H4 (cell line): ENCODE results near the gene RCAN1. TPM values are rescaled to one million over a fixed set of nuclear protein-coding genes. Genes with fewer than 3 reads are reported as not detected.
"Not testable (repeated sequence)": the region's sequence is repeated elsewhere in the genome, so short reads cannot be mapped to it uniquely, and the experiment has no call there.

Experiments
- DNase-seq: peaks from one replicate; pipeline ENCODE4 v3.0.0-alpha.2; 2015; ENCODE audit warnings: low spot score
- total RNA-seq: library from RNA; depleted of rRNA; stranded (reverse); fragments of >200 nt; shearing (Covaris generic); gene quantifications from 2 replicates; pipeline ENCODE4 v1.2.3, GENCODE V29; 2014

RCAN1 gene
- total RNA-seq, 1 experiment from 2014 or later, result 52.2 TPM

DNA sequence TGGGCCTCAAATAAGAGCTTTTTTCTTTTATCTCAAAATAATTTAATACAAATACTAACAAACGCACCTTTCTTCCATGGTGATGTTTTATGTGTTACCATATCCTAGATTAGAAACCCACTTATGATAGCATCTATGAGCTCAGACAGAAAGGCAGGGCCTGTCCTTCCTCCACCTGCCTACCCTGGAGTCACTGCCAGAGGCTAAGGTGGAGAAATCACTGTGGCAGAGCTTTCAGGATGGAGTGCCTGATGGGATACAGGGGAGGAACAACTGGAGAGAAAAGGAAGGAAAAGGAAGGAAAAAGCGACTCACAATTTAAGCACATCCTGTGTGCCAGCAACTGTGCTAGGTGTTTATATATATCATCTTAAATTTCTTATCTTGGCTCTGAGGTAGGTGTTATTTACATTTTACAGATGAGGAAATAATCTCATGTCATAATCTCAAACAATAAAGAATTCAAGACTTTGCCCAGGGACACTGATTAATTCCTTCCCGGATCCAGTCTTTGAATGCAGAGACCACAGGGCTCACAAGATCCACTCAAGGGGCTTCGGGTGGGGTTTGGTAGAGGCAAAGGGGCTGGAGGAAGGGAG, 45.4 kb downstream of the RCAN1 start:
- no peak for DNase-seq

DNA sequence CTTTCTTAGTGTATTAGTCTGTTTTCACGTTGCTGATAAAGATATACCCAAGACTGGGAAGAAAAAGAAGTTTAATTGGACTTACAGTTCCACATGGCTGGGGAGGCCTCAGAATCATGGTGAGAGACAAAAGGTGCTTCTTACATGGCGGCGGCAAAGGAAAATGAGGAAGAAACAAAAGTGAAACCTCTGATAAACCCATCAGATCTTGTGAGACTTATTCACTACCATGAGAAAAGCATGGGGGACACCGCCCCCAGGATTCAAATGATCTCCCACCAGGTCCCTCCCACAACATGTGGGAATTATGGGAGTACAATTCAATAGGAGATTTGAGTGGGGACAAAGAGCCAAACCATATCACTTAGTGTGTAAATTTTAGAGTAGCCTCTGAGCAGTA, 46.1 kb downstream of the RCAN1 start:
- DNase-seq, result not testable (repeated sequence)

DNA sequence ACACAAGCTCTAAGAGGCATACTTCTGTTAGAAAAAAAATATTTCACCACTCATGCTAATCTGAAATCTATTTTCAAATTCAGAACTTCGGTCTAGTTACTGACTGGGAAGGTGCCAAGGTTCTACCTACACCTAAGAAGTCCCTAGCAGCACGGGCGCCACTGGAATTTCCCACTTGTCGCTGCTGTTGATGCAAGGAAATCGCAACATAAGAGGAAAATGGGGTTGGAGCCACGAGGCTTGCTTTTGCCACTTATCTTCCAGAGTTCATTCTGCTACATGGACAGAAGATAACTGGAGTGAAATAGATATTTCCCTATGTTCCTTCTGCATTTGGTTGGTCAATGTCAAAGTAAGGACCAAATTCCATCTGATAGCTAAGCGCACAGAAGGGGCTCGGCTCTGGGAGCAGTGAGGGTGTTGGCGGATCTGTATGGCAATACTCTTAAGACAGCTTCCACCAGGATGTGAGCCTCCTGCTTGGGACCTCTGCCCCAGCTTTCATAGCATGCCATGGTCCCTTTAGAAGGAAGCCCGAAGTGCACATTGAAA, 47.2 kb downstream of the RCAN1 start:
- no peak for DNase-seq

DNA sequence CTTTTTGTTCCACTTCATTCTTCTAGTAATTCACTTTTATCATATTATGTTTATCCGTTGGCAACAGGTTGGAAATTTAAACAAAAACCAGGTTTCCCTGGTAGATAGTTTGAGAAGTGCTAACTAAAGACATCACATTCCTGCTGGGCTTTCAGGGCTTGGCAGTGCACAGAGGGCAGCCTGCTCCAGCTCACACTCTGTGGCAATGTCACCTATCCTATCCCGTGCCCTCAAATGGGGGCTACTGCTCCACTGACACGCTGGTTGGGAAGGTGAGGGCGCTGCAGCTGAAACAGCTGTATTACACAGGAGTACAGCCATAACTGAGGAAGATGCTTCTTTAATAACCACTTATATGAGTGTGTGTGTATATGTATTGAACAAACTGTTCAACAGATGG, 49.7 kb downstream of the RCAN1 start:
- DNase-seq, result no peak

DNA sequence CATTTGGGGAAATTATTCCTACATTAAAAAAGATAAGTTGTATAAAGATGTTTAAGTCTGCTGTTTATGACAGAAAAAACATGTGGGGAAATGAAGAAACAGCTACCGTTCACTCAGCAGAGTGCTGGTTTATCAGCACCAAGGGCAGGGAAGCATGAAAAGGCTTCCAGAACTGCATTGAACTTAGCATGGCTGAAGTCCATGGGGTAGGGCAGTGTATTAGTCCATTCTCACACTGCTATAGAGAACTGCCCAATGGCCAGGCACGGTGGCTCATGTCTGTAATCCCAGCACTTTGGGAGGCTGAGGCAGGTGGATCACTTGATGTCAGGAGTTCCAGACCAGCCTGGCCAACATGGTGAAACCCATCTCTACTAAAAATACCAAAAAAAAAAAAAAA, 51.5 kb downstream of the RCAN1 start:
- DNase-seq, result not testable (repeated sequence)

- no peak for DNase-seq
These were observed 53.1 kb downstream of the RCAN1 start for GRCh38 chr21:34561806-34562205.

DNA sequence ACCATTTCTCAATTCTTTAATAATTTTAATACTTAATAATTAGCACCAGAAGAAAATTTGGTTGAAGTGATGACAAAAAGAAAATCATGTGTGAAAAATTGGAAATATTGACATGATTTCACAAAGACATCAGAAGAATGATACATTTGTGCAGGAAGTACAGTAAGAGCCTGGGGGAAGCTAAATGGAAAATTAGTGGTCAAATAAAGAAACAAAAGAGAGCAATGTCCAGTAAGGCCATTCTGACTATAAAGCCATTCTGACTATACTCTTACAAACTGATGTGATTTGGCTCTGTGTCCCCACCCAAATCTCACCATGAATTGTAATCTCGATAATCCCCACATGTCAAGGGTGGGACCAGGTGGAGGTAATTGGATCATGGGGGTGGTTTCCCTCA, 54.3 kb downstream of the RCAN1 start:
- DNase-seq, result no peak

GRCh38 chr21:34560021-34560420, 54.9 kb downstream of the RCAN1 start:
- DNase-seq, result no peak

DNA sequence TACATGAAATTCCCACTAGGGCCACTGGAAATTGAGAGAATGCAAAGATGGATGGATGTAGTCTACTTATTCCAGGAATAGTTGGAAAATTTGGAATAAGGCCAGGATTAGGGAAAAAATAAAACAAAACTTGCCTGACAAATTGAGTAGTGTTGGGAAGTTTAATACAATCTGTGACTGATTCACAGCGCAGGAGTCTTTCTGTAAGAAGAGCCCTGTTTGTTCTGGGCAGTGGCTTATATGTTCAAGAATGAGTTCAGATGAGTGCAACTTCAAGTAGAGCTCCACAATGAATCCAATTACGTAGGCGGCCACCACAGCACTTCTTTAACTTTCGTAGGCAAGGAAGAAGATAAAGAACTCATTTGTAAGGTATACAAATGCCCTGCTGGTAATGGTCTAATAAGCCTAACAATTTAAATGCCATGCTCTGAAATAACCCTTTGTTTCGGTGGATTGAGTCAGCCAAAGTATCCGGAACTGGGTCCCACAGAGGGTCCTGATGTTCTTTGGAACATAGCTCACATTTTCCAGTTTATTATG, 55.8 kb downstream of the RCAN1 start:
- DNase-seq, result no peak

- no peak for DNase-seq
These were observed 56.7 kb downstream of the RCAN1 start for GRCh38 chr21:34558166-34558565.

- no peak for DNase-seq
These were observed 57.7 kb downstream of the RCAN1 start for GRCh38 chr21:34557261-34557660.

DNA sequence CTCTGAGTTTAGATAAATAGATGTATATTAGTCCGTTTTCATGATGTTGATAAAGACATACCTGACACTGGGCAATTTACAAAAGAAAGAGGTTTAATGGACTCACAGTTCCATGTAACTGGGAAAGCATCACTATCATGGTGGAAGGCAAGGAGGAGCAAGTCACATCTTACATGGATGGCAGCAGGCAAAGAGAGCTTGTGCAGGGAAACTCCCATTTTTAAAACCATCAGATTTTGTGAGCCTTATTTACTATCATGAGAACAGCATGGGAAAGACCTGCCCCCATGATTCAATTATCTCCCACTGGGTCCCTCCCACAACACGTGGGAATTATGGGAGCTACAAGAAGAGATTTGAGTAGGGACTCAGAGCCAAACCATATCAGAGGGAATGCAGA, 60.2 kb downstream of the RCAN1 start:
- DNase-seq, result not testable (repeated sequence)

GRCh38 chr21:34554227-34554626, 60.7 kb downstream of the RCAN1 start:
- DNase-seq, result no peak

DNA sequence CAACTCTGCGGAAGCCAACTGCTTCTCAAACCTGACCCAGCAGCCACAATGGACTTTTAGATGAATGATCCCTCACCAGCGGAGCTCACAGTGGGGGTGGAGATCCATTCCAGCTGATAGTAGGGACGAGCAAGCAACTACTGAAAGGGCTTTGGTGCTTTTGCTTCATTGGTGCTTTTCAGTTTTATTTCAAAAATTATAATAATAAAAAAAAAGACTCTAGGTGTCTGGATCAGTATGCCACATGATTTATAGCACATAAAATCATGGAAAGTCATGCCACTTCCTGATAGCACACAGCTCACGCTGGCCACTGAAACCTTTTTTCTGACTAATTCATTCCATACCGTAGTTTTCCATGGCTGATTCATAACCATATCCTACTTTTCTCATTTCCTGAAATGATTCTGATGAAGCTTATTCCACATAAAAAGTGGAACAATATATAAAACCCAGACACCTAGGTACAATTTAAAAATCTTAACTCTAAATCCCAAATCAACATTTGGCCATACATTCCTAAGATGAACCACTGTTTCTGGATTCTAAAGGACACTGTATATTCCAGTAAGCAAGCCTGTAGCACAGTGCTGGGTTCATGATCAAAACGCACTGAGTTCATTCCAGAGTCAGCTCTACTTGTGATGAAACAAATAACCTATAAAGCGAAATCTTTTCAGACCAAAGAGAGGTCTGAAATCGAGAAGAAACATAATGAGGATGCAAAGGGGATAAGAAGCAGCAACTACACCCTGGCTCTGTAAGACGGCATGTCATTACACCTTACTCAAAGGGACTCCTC, 61.6 kb downstream of the RCAN1 start:
- peak; percentile 30 for DNase-seq

GRCh38 chr21:34552360-34553098, 62.4 kb downstream of the RCAN1 start:
- DNase-seq, result no peak

DNA sequence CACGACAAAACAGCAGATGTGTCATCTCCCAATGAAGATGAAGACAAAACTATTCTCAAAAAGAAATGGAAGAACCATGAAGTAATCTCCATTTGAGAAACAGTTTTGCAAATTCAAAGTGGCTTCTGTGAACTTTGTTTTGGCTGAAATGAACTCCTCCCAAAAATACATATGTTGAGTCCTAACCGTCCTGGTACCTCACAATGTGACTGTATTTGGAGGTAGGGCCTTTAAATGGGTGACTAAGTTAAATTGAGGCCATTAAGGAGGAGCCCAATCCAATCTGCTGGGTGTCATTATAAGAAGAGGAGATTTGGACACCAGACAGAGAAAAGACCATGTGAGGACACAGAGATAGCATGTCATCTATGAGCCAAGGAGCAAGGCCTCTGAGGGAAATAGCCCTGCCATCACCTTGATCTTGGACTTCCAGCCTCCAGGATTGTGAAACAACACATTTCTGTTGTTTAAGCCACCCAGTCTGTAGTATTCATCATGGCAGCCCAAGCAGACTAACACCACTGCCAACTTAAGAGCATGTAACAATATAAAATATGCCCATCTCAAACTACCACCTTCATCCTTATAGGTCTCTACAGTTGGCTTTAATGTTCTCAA, 64.6 kb downstream of the RCAN1 start:
- DNase-seq, result no peak

DNA sequence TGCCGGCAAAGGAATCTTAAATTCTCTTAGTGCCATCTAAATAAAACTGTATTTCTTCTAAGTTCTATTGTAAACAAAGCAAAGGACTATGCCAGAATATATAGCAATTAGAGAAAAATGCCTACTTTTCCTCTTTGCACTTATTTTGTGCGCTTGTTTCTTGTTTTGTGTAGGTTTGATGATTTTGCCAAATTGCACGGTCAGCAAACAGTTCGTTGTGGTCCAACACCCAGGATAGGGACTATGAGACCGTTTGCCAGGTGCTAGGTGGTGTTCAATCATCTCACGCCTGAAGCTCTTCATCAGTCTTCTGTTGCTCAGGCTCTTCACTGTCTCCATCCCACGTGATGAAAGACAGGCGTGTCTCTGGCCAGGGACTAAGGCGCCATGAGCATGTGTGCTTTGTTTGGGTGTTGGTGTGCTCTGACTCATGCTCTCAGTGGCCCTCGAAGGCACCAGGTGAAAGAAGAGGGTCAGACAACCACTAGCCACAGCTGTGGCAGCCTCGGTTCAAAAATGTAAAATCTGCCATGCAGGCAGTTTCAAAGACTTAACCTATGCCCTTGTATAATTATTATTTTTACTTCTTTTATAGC, 66.0 kb downstream of the RCAN1 start:
- no peak for DNase-seq

DNA sequence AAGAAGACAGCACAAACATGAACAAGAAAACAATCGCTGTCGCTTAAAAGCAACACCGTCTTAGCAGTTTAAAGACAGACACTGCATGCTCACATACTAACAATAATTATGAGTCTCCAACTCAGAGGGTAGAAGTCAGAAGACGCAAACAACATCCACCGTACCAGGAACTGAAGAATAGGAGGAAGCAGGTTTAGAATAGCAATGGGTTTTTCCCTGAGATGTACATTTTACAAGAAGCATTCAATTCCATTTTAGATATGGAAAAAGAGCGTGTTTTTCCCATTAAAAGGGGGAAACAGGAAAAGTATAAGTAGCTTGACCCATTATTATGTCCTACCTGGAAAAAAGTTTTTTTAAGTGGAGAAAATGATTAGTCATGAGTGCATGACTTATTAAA, 68.4 kb downstream of the RCAN1 start:
- no peak for DNase-seq

- peak; percentile 68 for DNase-seq
These were observed 69.6 kb downstream of the RCAN1 start for GRCh38 chr21:34545079-34545884.

GRCh38 chr21:34544032-34544496, 70.8 kb downstream of the RCAN1 start:
- peak; percentile 81 for DNase-seq
